PC-3 (cell line): Measurements from ENCODE around the gene EIF5. TPM values are rescaled to one million over a fixed set of nuclear protein-coding genes. Genes with fewer than 3 reads are reported as not detected.

Experiments used
- ATAC-seq: fragments of 200-7000 bp; cut with Tn5 transposase; 2 replicates; pipeline ENCODE4 v1.9.1; 2020; ENCODE audit warnings: mild to moderate bottlenecking, moderate library complexity
- BruUV-seq: library from RNA; stranded (reverse); fragments of 400-500 nt; replicated peaks from 2 replicates; lab custom pipeline; 2021; lab: Mats Ljungman, UMichigan
- CTCF ChIA-PET: fragments of 300-600 bp; sonication (Branson Sonifier 250); formaldehyde crosslinking; loops from one replicate; lab custom pipeline; 2022; ENCODE audit warnings: antibody characterized with exemption; lab: Charles Lee
- POLR2A ChIA-PET: fragments of 300-600 bp; sonication (Branson Sonifier 250); formaldehyde crosslinking; loops from one replicate; lab custom pipeline; 2022; ENCODE audit warnings: antibody characterized with exemption; ENCODE audit not compliant: unreplicated experiment; lab: Charles Lee
- DNase-seq: peaks from one replicate; pipeline ENCODE4 v3.0.0-alpha.2; 2015
- H2AFZ ChIP-seq: fragments of 300-600 bp; sonication (generic); 2 replicates; pipeline ENCODE4 v1.6.0; 2016; ENCODE audit warnings: antibody characterized with exemption, low read length
- H3F3A ChIP-seq: fragments of 300-600 bp; sonication (generic); one replicate; pipeline ENCODE4 v1.6.0; 2017; ENCODE audit warnings: antibody characterized with exemption, low read length, control low read depth, mild to moderate bottlenecking; ENCODE audit not compliant: unreplicated experiment
- H3K27ac ChIP-seq: fragments of 300-600 bp; sonication (generic); 2 replicates; pipeline ENCODE4 v1.5.1; 2016; ENCODE audit warnings: mild to moderate bottlenecking, low read length
- H3K27me3 ChIP-seq: fragments of 300-600 bp; sonication (generic); 2 replicates; pipeline ENCODE4 v1.6.1; 2016; ENCODE audit warnings: low read length, mixed read lengths
- H3K36me3 ChIP-seq: fragments of 300-600 bp; sonication (generic); 2 replicates; pipeline ENCODE4 v1.6.1; 2016; ENCODE audit warnings: low read depth, mixed run types, low read length, mixed read lengths
- H3K4me1 ChIP-seq: fragments of 300-600 bp; sonication (generic); 2 replicates; pipeline ENCODE4 v1.5.1; 2016; ENCODE audit warnings: low read length; ENCODE audit not compliant: insufficient read depth
- H3K4me2 ChIP-seq: fragments of 300-600 bp; sonication (generic); 2 replicates; pipeline ENCODE4 v1.6.0; 2016; ENCODE audit warnings: low read length
- H3K4me3 ChIP-seq: fragments of 300-600 bp; sonication (generic); 2 replicates; pipeline ENCODE4 v1.5.1; 2016; ENCODE audit warnings: mild to moderate bottlenecking, low read length, mixed read lengths
- H3K79me2 ChIP-seq: fragments of 300-600 bp; sonication (generic); 2 replicates; pipeline ENCODE4 v1.6.1; 2017; ENCODE audit warnings: low read length, mixed read lengths
- H3K9ac ChIP-seq: fragments of 300-600 bp; sonication (generic); 2 replicates; pipeline ENCODE4 v1.6.0; 2016; ENCODE audit warnings: mild to moderate bottlenecking, low read length
- H3K9me2 ChIP-seq: fragments of 300-600 bp; sonication (generic); replicated peaks from 2 replicates; pipeline ENCODE4 v1.6.1; 2016; ENCODE audit warnings: mixed run types, low read length, mixed read lengths
- H3K9me3 ChIP-seq: fragments of 300-600 bp; sonication (generic); 2 replicates; pipeline ENCODE4 v1.6.1; 2016; ENCODE audit warnings: low read length, mixed read lengths
- H4K20me1 ChIP-seq: fragments of 300-600 bp; sonication (generic); 2 replicates; pipeline ENCODE4 v1.6.1; 2016; ENCODE audit warnings: low read length, mixed read lengths
- EZH2 ChIP-seq: fragments of 300-600 bp; sonication (generic); IDR thresholded peaks from one replicate; pipeline ENCODE4 v1.6.1; 2017; ENCODE audit warnings: antibody characterized with exemption, mild to moderate bottlenecking, low read length; ENCODE audit not compliant: unreplicated experiment
- EZH2phosphoT487 ChIP-seq: fragments of 300-600 bp; sonication (generic); IDR thresholded peaks from 2 replicates; pipeline ENCODE4 v1.6.1; 2018; ENCODE audit warnings: mild to moderate bottlenecking, antibody characterized with exemption, low read length, borderline replicate concordance
- intact Hi-C: fragments of 100-400 bp; cut with micrococcal nuclease; formaldehyde crosslinking; loops from 2 replicates; pipeline ENCODE4 v1.9.0; 2023
- total RNA-seq: library from RNA; depleted of rRNA; stranded (reverse); fragments of >200 nt; gene quantifications from 2 replicates; pipeline ENCODE4 v1.2.3, GENCODE V29; 2014
- TF ChIP-seq, protein P1 (sequence below): fragments of 300-600 bp; sonication (generic); conservative IDR thresholded peaks from 2 replicates; pipeline ENCODE4 v1.5.1; 2017; ENCODE audit warnings: antibody characterized with exemption, low read depth, mild to moderate bottlenecking, low read length

EIF5 gene
- total RNA-seq, 1 experiment from 2014 or later, result 216 TPM

DNA sequence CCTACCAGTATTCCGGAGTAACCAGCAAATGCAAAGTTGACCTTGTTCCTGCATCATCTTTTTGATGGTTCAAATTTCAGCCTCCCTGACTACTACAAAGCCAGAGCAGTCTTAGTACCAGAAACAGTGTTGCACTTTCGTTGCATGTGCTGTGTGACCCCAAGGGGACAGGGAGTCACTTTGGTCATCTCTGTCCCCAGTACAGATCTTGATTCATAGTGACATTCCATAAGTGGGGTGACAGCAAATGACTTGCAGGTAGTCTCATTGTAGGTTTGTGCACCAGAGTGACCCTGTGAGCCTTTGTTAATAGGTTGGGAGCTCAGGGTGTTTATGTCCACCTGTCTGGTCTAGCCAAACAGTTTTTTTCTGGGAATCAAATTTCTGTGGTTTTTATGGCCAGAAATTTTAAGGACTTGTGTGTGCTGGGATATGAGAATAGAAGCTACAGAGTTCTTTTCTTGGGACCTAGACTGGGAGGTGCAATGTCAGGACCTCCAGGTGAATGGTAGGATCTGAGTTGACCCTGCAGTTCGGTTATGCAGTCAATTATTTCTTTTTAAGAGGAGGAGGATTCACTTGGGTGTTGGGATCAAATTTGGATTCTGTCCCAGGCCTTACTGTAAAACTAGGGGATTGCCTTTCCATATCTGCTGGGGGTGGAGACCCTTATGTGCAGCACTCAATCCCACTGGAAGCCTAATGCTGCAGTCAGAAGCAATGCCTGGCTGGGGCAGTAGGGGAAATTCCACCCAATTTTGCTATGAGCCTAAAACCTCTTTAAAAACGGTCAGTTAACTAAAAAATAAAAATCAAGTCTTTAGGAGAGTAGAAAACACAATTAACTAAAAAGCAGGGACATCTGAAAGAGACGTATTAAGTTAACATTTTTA lies 10.1 kb downstream of the EIF5 start:
- H3K36me3 ChIP-seq, result peaks cover 54% of the 10 kb centered on the region
- no peaks in the 10 kb centered on the region for H3K9me2 ChIP-seq
- H3F3A ChIP-seq, result peaks cover 33% of the 10 kb centered on the region
- H3K9me3 ChIP-seq, result no peaks in the 10 kb centered on the region
- TF ChIP-seq, protein P1, sequence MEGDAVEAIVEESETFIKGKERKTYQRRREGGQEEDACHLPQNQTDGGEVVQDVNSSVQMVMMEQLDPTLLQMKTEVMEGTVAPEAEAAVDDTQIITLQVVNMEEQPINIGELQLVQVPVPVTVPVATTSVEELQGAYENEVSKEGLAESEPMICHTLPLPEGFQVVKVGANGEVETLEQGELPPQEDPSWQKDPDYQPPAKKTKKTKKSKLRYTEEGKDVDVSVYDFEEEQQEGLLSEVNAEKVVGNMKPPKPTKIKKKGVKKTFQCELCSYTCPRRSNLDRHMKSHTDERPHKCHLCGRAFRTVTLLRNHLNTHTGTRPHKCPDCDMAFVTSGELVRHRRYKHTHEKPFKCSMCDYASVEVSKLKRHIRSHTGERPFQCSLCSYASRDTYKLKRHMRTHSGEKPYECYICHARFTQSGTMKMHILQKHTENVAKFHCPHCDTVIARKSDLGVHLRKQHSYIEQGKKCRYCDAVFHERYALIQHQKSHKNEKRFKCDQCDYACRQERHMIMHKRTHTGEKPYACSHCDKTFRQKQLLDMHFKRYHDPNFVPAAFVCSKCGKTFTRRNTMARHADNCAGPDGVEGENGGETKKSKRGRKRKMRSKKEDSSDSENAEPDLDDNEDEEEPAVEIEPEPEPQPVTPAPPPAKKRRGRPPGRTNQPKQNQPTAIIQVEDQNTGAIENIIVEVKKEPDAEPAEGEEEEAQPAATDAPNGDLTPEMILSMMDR, result no peak
- TF ChIP-seq EZH2, result no peak
- no peak for TF ChIP-seq EZH2phosphoT487
- CTCF ChIA-PET, result interaction anchor here (0.6 to 2.4 kb wide), 2 partner anchors 16 to 47 kb away, joined by 4 to 8 read pairs; no protein-coding TSS in a partner anchor
- H3K27me3 ChIP-seq, result no peaks in the 10 kb centered on the region
- no peak for ATAC-seq
- no peak for DNase-seq
- H3K4me3 ChIP-seq, result no peak overlapping the region
- H4K20me1 ChIP-seq, result peaks cover 42% of the 10 kb centered on the region
- no peak overlapping the region for H2AFZ ChIP-seq
- H3K79me2 ChIP-seq, result peaks cover 5% of the 10 kb centered on the region
- intact Hi-C loops, result no loop called here
- POLR2A ChIA-PET, result interaction anchor here (0.6 to 1.7 kb wide), 2 partner anchors 10 to 445 kb away, joined by 5 to 9 read pairs; partner anchors contain the start of gene EIF5
- no peak overlapping the region for H3K27ac ChIP-seq
- no peak overlapping the region for H3K4me2 ChIP-seq
- no TSS peak for BruUV-seq
- no peaks in the 10 kb centered on the region for H3K4me1 ChIP-seq
- H3K9ac ChIP-seq, result no peak overlapping the region

DNA sequence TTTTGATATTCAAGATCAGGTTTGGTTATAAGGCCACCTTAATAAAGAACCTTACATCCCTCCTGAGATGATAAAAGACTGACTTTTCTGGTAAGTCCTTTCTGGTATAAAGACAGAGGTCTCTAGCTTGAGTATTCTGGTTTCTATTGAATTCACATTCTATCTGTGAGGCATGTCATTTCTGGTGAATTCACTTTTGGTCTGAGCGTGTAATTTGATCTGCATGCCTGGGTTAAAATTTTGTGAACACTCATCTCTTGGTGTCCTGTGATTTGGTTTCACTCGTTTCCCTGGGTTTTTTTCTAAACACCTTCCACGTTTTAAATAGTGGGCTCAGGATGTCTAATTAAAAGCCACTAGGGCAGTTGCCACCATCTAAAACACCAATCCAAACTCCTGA lies 12.2 kb downstream of the EIF5 start:
- ChIA-PET CTCF (interaction anchor here (2.4 kb wide), 1 partner anchor 45 kb away, joined by 8 read pairs; no protein-coding TSS in a partner anchor), POLR2A (no interaction called here)
- H3K27ac ChIP-seq, result no peak overlapping the region
- BruUV-seq, result no TSS peak
- peaks cover 22% of the 10 kb centered on the region for H4K20me1 ChIP-seq
- H3K36me3 ChIP-seq, result peaks cover 32% of the 10 kb centered on the region
- TF ChIP-seq EZH2 (no peak), EZH2phosphoT487 (no peak)
- TF ChIP-seq, protein P1, result no peak
- no peak overlapping the region for H3K9ac ChIP-seq
- DNase-seq (no peak), ATAC-seq (no peak)
- no peaks in the 10 kb centered on the region for H3K4me1 ChIP-seq
- H3K9me2 ChIP-seq, result no peaks in the 10 kb centered on the region
- intact Hi-C loops, result loop anchor here (2.0 kb wide), 1 partner anchor 45 kb away; no protein-coding TSS in a partner anchor
- no peaks in the 10 kb centered on the region for H3K79me2 ChIP-seq
- H3K4me3 ChIP-seq, result no peak overlapping the region
- H3K4me2 ChIP-seq, result no peak overlapping the region
- no peaks in the 10 kb centered on the region for H3K9me3 ChIP-seq
- H3K27me3 ChIP-seq, result no peaks in the 10 kb centered on the region
- peaks cover 23% of the 10 kb centered on the region for H3F3A ChIP-seq
- H2AFZ ChIP-seq, result no peak overlapping the region
